Lower leg skin (tissue), 3 donors: ENCODE results near the gene FBXW10.
"Not testable (repeated sequence)": the region's sequence is repeated elsewhere in the genome, so short reads cannot be mapped to it uniquely, and the experiment has no call there.

ENCODE experiments used
- CTCF ChIP-seq, 3 donors: fragments of 450-650 bp; IDR thresholded peaks; one replicate each; pipeline ENCODE4 v1.5.1; 2016; ENCODE audit warnings: antibody characterized with exemption in 3 of 3, mild to moderate bottlenecking in 3 of 3, moderate library complexity in 2 of 3
- POLR2A ChIP-seq, 2 donors: fragments of 450-650 bp; IDR thresholded peaks; one replicate each; pipeline ENCODE4 v1.6.1; 2016 to 2017; ENCODE audit warnings: antibody characterized with exemption in 2 of 2, mild to moderate bottlenecking in 1 of 2, moderate library complexity in 1 of 2

GRCh38 chr17:18721775-18722547 is 21.9 kb upstream of the FBXW10 start:
- not testable (repeated sequence) for TF ChIP-seq CTCF, POLR2A (IDR thresholded peaks at IDR 0.05)
